ENCODE results near the gene OR6F1.
"Not testable (repeated sequence)": the region's sequence is repeated elsewhere in the genome, so short reads cannot be mapped to it uniquely, and the experiment has no call there.

Gene OR6F1

GRCh38 chr1:247716546-247716945 is at the start of gene OR6F1:
Gene OR6F1, minus strand, starts transcription at chr1:247716646. Its CDS starts 3,891 bp downstream, at chr1:247712755.
- DNase-seq (ENCODE audit: low spot score) = no peak

DNA sequence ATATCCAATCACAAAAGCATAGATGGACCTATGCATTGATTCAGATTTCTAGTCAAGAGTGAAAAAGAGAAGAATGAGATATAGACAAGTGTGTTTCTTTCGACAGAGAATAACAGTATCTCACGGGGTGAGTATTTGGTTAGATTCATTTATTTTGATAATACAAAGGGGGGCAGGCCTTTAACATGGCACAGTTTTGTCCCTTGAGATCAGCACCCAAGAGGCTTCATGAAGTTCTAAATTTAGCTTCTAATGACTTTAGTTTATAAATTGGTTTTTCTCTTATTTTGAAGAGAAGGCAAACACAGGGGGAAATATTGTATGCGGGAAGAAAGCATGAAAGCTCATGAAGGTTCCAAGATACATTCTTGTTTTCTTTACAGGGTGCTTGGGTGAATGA is 44.0 kb upstream of the OR6F1 start, which contains the start of gene OR1C1:
Gene OR1C1, minus strand, starts transcription at position 101 of the 400 bp plus-strand sequence. CDS start 2,150 bp downstream, outside the sequence.
- no peak for DNase-seq (ENCODE audit: low spot score)

GRCh38 chr1:247754311-247754710 is 37.9 kb upstream of the OR6F1 start:
- DNase-seq (ENCODE audit: low spot score) = not testable (repeated sequence)

- no peak for DNase-seq (ENCODE audit: low spot score)
Measured at GRCh38 chr1:247749870-247750269, 33.4 kb upstream of the OR6F1 start.

GRCh38 chr1:247748041-247748440 is 31.6 kb upstream of the OR6F1 start, which contains the start of gene OR14A2:
Gene OR14A2, minus strand, starts transcription at chr1:247748141.
- DNase-seq (ENCODE audit: low spot score) = no peak

GRCh38 chr1:247747616-247748015 is 31.2 kb upstream of the OR6F1 start:
- DNase-seq (ENCODE audit: low spot score) = peak; percentile 13

DNA sequence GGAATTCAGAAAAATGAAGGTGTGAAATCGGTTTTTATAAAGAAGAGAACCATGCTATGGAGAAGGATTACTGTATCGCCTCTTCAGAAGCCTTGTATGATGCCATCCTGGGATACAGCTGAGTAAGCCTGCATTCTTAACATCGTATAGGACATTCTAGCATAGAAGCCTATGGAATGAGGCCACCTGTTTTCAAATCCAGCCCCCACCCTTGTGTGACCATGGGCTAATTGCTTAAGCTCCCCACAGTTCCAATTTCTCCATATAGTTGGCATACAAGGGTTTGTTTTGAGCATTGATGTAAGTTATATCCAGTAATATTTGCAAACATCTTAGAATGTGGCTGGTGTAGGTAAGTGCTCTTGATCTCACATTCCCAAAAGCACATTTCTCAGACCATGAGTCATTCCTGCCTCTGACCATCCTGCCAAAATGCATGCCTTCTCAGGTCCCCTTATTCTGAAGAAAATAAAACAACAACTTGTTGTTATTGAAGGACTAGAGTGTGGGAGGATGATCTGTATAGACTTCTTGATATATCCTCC is 30.0 kb upstream of the OR6F1 start:
- DNase-seq (ENCODE audit: low spot score) = peak; percentile 50

GRCh38 chr1:247742215-247742760 is 25.8 kb upstream of the OR6F1 start:
- not testable (repeated sequence) for DNase-seq (ENCODE audit: low spot score)

GRCh38 chr1:247741756-247742155 is 25.3 kb upstream of the OR6F1 start:
- no peak for DNase-seq (ENCODE audit: low spot score)

- DNase-seq (ENCODE audit: low spot score) = peak; percentile 15
Measured at GRCh38 chr1:247740721-247741120, 24.3 kb upstream of the OR6F1 start.

GRCh38 chr1:247738315-247738714 is 21.9 kb upstream of the OR6F1 start, which contains the start of gene OR14K1:
Gene OR14K1, plus strand, starts transcription at chr1:247738615. Its CDS starts 0 bp downstream, at chr1:247738615.
- no peak for DNase-seq (ENCODE audit: low spot score)

GRCh38 chr1:247721222-247721621 is 4.8 kb upstream of the OR6F1 start:
- no peak for DNase-seq (ENCODE audit: low spot score)

- no peak for DNase-seq (ENCODE audit: low spot score)
Measured at GRCh38 chr1:247713753-247714152, 2.7 kb downstream of the OR6F1 start.

GRCh38 chr1:247710681-247711080 is 5.8 kb downstream of the OR6F1 start:
- DNase-seq (ENCODE audit: low spot score) = not testable (repeated sequence)

GRCh38 chr1:247701338-247701737 is 15.1 kb downstream of the OR6F1 start:
- no peak for DNase-seq (ENCODE audit: low spot score)

DNA sequence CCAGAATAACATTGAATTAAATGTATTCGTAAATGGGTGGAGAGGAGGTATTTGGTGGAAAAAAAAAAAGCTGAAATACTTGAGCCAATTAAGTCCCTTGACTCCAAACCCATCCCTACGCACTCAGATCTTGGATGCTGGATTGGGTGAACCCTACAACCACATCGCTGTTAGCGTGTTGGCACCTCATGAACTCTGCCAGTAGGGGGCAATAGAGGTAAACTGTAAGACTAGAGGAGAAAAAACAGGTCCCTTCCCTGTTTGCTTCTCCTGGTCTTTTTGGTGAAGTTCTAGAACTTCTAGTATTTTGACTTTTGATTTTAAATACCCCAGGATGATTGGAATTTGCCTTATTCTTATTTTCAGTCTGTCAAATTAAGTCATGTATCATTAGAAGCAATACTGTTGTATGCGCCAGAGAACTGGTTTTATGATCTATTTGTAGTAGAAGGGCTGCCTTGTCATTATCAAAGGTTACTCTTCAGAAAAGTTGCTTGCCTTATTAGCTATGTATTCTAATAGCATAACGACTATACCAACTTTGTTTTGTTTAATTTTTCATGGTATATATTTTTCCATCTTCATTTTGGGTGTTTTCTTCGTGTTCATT is 35.1 kb downstream of the OR6F1 start:
- peak; percentile 38 for DNase-seq (ENCODE audit: low spot score)

DNA sequence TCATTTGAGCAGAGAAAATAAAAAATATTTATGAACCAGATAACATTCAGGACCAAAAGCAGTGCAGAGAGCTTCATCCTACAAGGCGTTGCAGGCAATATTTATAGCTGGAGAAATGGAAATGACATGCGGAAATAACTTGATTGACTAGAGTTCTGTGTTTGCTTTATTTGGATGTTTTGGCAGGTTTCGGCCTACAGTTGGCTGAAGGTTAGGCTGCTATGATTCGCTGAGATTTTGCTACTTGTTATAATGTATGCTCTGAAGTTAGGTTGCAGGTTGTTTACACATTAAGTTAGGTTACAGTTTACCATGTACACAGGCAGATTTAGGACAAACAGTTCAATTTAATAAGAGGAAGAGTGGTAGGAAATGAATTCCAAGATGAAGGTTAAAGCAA is 36.3 kb downstream of the OR6F1 start:
- no peak for DNase-seq (ENCODE audit: low spot score)

DNA sequence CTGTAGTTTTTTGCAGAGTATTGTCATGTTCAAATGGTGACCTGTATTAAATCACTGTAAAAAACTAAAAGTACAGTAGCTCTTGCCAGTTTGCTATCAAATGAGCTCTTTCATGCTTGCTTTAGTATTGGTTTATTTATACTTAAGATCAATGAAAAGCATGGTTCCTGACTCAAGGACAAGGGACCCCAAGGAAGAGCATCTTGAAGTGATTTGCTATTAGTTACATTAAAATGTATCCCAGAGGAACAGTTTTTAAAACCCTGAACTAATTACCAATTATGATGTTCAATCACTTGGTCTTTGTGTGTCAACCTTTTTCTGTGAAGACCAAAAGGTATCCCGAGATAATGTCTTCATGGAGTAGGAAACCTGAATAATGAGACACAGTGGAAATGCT is 36.8 kb downstream of the OR6F1 start, which contains the start of gene OR13G1:
Gene OR13G1, minus strand, starts transcription at position 101 of the 400 bp plus-strand sequence. CDS start 6,698 bp downstream, outside the sequence.
- DNase-seq (ENCODE audit: low spot score) = no peak

GRCh38 chr1:247669225-247669624 is 47.2 kb downstream of the OR6F1 start:
- DNase-seq (ENCODE audit: low spot score) = no peak

Measured in COLO829 (cell line).